Activated CD8-positive, alpha-beta memory T cell treated with anti-CD3 and anti-CD28 coated beads, Interleukin-2, amount 50 U/mL, for 4 hours (primary cell): ENCODE results near the gene SEMA4F.

ENCODE experiments used
- DNase-seq: peaks from one replicate; pipeline ENCODE4 v3.0.0-alpha.2; 2020

SEMA4F gene

GRCh38 chr2:74670263-74670662 lies 16.2 kb downstream of the SEMA4F start:
- no peak for DNase-seq

GRCh38 chr2:74671479-74671878 lies 17.4 kb downstream of the SEMA4F start:
- no peak for DNase-seq

GRCh38 chr2:74673826-74674528 lies 19.9 kb downstream of the SEMA4F start:
- DNase-seq, result no peak

- DNase-seq, result no peak
Observed at GRCh38 chr2:74675090-74675489, 21.0 kb downstream of the SEMA4F start.

GRCh38 chr2:74676331-74676730 lies 22.3 kb downstream of the SEMA4F start:
- DNase-seq, result no peak

- DNase-seq, result no peak
Observed at GRCh38 chr2:74679615-74680014, 25.6 kb downstream of the SEMA4F start.

- DNase-seq, result no peak
Observed at GRCh38 chr2:74682501-74682900, 28.5 kb downstream of the SEMA4F start.

GRCh38 chr2:74685408-74685807 lies 31.4 kb downstream of the SEMA4F start:
- DNase-seq, result no peak

GRCh38 chr2:74688881-74689280 lies 34.8 kb downstream of the SEMA4F start:
- DNase-seq, result no peak

- no peak for DNase-seq
Observed at GRCh38 chr2:74689671-74690070, 35.6 kb downstream of the SEMA4F start.

- DNase-seq, result no peak
Observed at GRCh38 chr2:74690571-74690970, 36.5 kb downstream of the SEMA4F start.

GRCh38 chr2:74691929-74692328 lies 37.9 kb downstream of the SEMA4F start:
- DNase-seq, result no peak

- DNase-seq, result no peak
Observed at GRCh38 chr2:74693213-74693612, 39.2 kb downstream of the SEMA4F start.

- DNase-seq, result no peak
Observed at GRCh38 chr2:74693668-74694067, 39.6 kb downstream of the SEMA4F start.

- no peak for DNase-seq
Observed at GRCh38 chr2:74694281-74694680, 40.2 kb downstream of the SEMA4F start.

GRCh38 chr2:74695663-74696062 lies 41.6 kb downstream of the SEMA4F start:
- DNase-seq, result no peak

- DNase-seq, result no peak
Observed at GRCh38 chr2:74696829-74697228, 42.8 kb downstream of the SEMA4F start.

- DNase-seq, result no peak
Observed at GRCh38 chr2:74700643-74701372, 46.8 kb downstream of the SEMA4F start.

- no peak for DNase-seq
Observed at GRCh38 chr2:74702001-74702715, 48.1 kb downstream of the SEMA4F start.

- no peak for DNase-seq
Observed at GRCh38 chr2:74703373-74703772, 49.3 kb downstream of the SEMA4F start.

GRCh38 chr2:74704216-74704615 lies 50.2 kb downstream of the SEMA4F start:
- DNase-seq, result no peak

GRCh38 chr2:74706741-74707140 lies 52.7 kb downstream of the SEMA4F start:
- DNase-seq, result no peak

- no peak for DNase-seq
Observed at GRCh38 chr2:74707837-74708236, 53.8 kb downstream of the SEMA4F start.

- no peak for DNase-seq
Observed at GRCh38 chr2:74708296-74708695, 54.2 kb downstream of the SEMA4F start.
